Measurements from ENCODE around the gene ZNF225. TPM values are rescaled to one million over a fixed set of nuclear protein-coding genes. Genes with fewer than 3 reads are reported as not detected.

The ZNF225 gene
- 3.5 TPM for total RNA-seq (2021; ENCODE audit: unreplicated experiment)
- polyA plus RNA-seq (2012; ENCODE audit: insufficient read length): 1.7 TPM
- percentile 56 among the genes with signal in this experiment for Bru-seq, nascent RNA
- percentile 64 among the genes with signal in this experiment for BruChase-seq, experiment 1, labeled RNA remaining after a 2-hour chase
- percentile 47 among the genes with signal in this experiment for BruChase-seq, experiment 2, labeled RNA remaining after a 6-hour chase
- long read RNA-seq, full-length matches to known transcripts: 2 of 6 reads
- long read RNA-seq, partial matches to known transcripts: 0 of 6 reads
- long read RNA-seq, other reads (novel, unspliced or antisense): 4 of 6 reads

DNA sequence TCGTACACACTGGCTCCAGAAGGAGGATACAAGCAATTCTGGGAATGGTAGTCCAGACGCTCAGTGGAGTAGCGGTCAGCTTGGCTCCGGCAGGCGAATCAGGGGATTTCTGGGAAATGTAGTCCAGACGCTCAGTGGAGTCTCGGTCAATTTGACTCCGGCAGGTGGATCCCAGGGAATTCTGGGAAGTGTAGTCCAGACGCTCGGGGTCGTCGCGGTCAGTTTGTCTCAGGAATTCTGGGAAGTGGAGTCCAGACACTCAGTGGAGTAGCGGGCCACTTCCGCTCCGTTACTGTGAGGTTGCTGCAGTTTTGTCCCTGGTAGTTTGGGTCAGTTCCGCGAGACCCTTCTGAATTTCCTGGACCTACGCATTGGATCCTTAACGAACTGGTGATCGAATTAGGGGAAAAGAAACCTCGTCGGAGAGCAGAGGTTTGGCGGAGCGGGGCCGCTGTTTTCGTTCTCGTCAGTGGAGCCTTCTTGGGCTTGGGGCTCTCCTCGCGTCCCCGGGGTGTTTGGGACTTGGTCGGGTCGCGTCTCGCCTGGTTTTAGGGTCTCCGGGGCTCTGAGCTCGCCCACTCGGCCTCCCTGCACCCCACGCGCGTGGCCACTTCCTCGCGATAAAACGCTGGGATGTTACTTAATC, at the start of gene ZNF225:
Gene ZNF225 (plus strand): TSS at position 262 of the 646 bp plus-strand sequence. CDS start 2,429 bp downstream, outside the sequence.
- Histone ChIP-seq H3K27ac (ENCODE audit: low read length) (peak within 1 kb of the TSS; percentile 84), H3K9me3 (ENCODE audit: control insufficient read depth, insufficient read depth, low read depth, low read length) (peaks cover 11% of the 10 kb centered on the region; the same call in 1 of the 2 replicates), H3K4me3 (ENCODE audit: low read depth in 2 of 2, low read length in 2 of 2) (peak within 1 kb of the TSS; percentile 89 to 96), H3K4me1 (ENCODE audit: control insufficient read depth, insufficient read depth, low read length) (no peaks in the 10 kb centered on the region), H3K36me3 (ENCODE audit: control insufficient read depth, insufficient read depth, low read length) (no peaks in the 10 kb centered on the region; the same call in none of the 2 replicates), H3K27me3 (ENCODE audit: control insufficient read depth, insufficient read depth, low read length) (no peaks in the 10 kb centered on the region)
- ChIA-PET CTCF (no interaction called here), POLR2A (interaction anchor here (0.6 to 0.7 kb wide), 2 partner anchors 215 to 334 kb away, joined by 3 to 5 read pairs; no protein-coding TSS in a partner anchor)
- in situ Hi-C loops (cut with HindIII; ENCODE audit: low pct_unique_long_range_greater_than_20kb, low sequenced_read_pairs) (no loop called here), intact Hi-C loops (cut with micrococcal nuclease; ENCODE audit: unreplicated experiment) (no loop called here)
- peak; percentile 90 for DNase-seq (ENCODE audit: low read depth, low spot score)
- TF ChIP-seq SIN3A (IDR thresholded peaks at IDR 0.05; ENCODE audit: borderline replicate concordance, insufficient read depth, low read depth, low read length) (0 out of 2 replicates have a peak, but pooled peaks have one; percentile 43), POLR2AphosphoS5 (IDR thresholded peaks at IDR 0.05; ENCODE audit: low read depth, low read length) (peak; percentile 51; the same call in 1 of the 2 replicates), TCF7L2 (IDR thresholded peaks at IDR 0.05; ENCODE audit: low read depth, low read length) (no peak)
- TF ChIP-seq, protein P1, sequence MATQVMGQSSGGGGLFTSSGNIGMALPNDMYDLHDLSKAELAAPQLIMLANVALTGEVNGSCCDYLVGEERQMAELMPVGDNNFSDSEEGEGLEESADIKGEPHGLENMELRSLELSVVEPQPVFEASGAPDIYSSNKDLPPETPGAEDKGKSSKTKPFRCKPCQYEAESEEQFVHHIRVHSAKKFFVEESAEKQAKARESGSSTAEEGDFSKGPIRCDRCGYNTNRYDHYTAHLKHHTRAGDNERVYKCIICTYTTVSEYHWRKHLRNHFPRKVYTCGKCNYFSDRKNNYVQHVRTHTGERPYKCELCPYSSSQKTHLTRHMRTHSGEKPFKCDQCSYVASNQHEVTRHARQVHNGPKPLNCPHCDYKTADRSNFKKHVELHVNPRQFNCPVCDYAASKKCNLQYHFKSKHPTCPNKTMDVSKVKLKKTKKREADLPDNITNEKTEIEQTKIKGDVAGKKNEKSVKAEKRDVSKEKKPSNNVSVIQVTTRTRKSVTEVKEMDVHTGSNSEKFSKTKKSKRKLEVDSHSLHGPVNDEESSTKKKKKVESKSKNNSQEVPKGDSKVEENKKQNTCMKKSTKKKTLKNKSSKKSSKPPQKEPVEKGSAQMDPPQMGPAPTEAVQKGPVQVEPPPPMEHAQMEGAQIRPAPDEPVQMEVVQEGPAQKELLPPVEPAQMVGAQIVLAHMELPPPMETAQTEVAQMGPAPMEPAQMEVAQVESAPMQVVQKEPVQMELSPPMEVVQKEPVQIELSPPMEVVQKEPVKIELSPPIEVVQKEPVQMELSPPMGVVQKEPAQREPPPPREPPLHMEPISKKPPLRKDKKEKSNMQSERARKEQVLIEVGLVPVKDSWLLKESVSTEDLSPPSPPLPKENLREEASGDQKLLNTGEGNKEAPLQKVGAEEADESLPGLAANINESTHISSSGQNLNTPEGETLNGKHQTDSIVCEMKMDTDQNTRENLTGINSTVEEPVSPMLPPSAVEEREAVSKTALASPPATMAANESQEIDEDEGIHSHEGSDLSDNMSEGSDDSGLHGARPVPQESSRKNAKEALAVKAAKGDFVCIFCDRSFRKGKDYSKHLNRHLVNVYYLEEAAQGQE (IDR thresholded peaks at IDR 0.05; ENCODE audit: insufficient read depth in 1 of 2, low read depth in 2 of 2, low read length in 1 of 2): no peak
- TF ChIP-seq, protein P2, sequence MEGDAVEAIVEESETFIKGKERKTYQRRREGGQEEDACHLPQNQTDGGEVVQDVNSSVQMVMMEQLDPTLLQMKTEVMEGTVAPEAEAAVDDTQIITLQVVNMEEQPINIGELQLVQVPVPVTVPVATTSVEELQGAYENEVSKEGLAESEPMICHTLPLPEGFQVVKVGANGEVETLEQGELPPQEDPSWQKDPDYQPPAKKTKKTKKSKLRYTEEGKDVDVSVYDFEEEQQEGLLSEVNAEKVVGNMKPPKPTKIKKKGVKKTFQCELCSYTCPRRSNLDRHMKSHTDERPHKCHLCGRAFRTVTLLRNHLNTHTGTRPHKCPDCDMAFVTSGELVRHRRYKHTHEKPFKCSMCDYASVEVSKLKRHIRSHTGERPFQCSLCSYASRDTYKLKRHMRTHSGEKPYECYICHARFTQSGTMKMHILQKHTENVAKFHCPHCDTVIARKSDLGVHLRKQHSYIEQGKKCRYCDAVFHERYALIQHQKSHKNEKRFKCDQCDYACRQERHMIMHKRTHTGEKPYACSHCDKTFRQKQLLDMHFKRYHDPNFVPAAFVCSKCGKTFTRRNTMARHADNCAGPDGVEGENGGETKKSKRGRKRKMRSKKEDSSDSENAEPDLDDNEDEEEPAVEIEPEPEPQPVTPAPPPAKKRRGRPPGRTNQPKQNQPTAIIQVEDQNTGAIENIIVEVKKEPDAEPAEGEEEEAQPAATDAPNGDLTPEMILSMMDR (IDR thresholded peaks at IDR 0.05): no peak
- peak; percentile 99 for ATAC-seq
- no TSS peak for BruUV-seq (replicated peaks)

DNA sequence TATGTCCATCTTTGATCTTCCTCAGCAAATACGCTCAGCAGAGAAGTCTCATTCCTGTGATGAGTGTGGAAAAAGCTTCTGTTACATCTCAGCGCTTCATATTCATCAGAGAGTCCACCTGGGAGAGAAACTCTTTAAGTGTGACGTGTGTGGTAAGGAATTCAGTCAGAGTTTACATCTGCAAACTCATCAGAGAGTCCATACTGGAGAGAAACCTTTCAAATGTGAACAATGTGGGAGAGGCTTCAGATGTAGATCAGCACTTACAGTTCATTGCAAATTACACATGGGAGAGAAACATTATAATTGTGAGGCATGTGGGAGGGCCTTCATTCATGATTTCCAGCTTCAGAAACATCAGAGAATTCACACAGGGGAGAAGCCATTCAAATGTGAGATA, 46.9 kb upstream of the ZNF225 start:
- Histone ChIP-seq H3K36me3 (ENCODE audit: control insufficient read depth, insufficient read depth, low read length) (no peaks in the 10 kb centered on the region; the same call in 1 of the 2 replicates), H3K9me3 (ENCODE audit: control insufficient read depth, insufficient read depth, low read depth, low read length) (peaks cover 28% of the 10 kb centered on the region; the same call in 1 of the 2 replicates), H3K27me3 (ENCODE audit: control insufficient read depth, insufficient read depth, low read length) (no peaks in the 10 kb centered on the region), H3K27ac (ENCODE audit: low read length) (no peak overlapping the region), H3K4me1 (ENCODE audit: control insufficient read depth, insufficient read depth, low read length) (no peaks in the 10 kb centered on the region), H3K4me3 (ENCODE audit: low read depth in 2 of 2, low read length in 2 of 2) (no peak overlapping the region)
- ChIA-PET CTCF (no interaction called here), POLR2A (no interaction called here)
- in situ Hi-C loops (cut with HindIII; ENCODE audit: low pct_unique_long_range_greater_than_20kb, low sequenced_read_pairs): no loop called here
- BruUV-seq (replicated peaks): no TSS peak
- no peak for DNase-seq (ENCODE audit: low read depth, low spot score)
- intact Hi-C loops (cut with micrococcal nuclease; ENCODE audit: unreplicated experiment): no loop called here
- no peak for ATAC-seq
- TF ChIP-seq, protein P2 (IDR thresholded peaks at IDR 0.05): no peak
- TF ChIP-seq TCF7L2 (IDR thresholded peaks at IDR 0.05; ENCODE audit: low read depth, low read length) (no peak), POLR2AphosphoS5 (IDR thresholded peaks at IDR 0.05; ENCODE audit: low read depth, low read length) (no peak), SIN3A (IDR thresholded peaks at IDR 0.05; ENCODE audit: borderline replicate concordance, insufficient read depth, low read depth, low read length) (no peak)
- TF ChIP-seq, protein P1 (IDR thresholded peaks at IDR 0.05; ENCODE audit: insufficient read depth in 1 of 2, low read depth in 2 of 2, low read length in 1 of 2): no peak

Data from Panc1 (cell line).